ENCODE data around the gene ZSCAN4. TPM values are rescaled to one million over a fixed set of nuclear protein-coding genes. Genes with fewer than 3 reads are reported as not detected.

ZSCAN4 gene
- total RNA-seq, 4 donors from 2014 or later, result not detected

DNA sequence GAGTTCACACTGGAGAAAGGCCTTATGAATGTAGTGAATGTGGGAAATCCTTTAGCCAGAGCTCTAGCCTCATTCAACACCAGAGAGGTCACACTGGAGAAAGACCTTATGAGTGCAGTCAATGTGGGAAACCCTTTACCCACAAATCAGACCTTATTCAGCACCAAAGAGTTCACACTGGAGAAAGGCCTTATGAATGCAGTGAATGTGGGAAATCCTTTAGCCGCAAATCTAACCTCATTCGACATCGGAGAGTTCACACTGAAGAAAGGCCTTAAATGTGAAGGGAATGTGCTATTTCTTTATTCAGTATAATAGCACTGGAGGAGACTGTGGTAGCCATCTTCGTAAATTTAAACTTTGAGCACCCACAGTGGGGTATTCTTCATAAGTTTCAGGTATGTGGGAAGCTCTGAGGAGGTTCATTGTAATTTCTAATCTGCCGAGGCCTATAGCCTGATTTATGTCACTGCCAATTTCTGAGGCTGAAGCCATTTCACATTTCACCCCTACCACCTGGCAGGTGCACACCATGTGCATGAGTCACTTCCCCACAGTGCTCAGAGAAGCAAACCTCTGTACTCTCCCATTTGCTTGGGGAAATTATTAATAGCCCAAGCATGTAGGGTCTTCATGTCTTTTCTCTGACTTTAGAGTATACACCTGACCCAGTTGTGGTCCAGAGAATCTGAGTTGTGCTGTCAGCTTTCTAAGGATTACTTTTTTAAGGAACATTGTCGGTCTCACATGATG is 19.5 kb downstream of the ZSCAN4 start:
- 86 to 95% methylated on average over 1 to 6 of the region's 6 CpGs for WGBS, 2 donors (ENCODE audit: low coverage in 1 of 2)
- no peak for DNase-seq
- Histone ChIP-seq H3K27me3 (no peaks in the 10 kb centered on the region), H3K4me3 (no peak overlapping the region), H3K9me3 (peaks cover 66 to 97% of the 10 kb centered on the region in 2 donors), H3K4me1 (peaks cover 0 to 1% (median under 1%) of the 10 kb centered on the region in 4 donors), H3K27ac (no peak overlapping the region), H3K36me3 (peaks cover 1 to 50% (median 28%) of the 10 kb centered on the region in 4 donors)
- in situ Hi-C loops (cut with MboI; ENCODE audit: low pct_ligation_motif_present in 1 of 4, low pct_unique_long_range_greater_than_20kb in 1 of 4, low sequenced_read_pairs in 3 of 4), result no loop called here
- no peak for TF ChIP-seq POLR2A (IDR thresholded peaks at IDR 0.05)
- TF ChIP-seq EP300 (IDR thresholded peaks at IDR 0.05; ENCODE audit: low read depth), result no peak
- TF ChIP-seq POLR2AphosphoS5 (IDR thresholded peaks at IDR 0.05), result no peak
- TF ChIP-seq, protein P1, sequence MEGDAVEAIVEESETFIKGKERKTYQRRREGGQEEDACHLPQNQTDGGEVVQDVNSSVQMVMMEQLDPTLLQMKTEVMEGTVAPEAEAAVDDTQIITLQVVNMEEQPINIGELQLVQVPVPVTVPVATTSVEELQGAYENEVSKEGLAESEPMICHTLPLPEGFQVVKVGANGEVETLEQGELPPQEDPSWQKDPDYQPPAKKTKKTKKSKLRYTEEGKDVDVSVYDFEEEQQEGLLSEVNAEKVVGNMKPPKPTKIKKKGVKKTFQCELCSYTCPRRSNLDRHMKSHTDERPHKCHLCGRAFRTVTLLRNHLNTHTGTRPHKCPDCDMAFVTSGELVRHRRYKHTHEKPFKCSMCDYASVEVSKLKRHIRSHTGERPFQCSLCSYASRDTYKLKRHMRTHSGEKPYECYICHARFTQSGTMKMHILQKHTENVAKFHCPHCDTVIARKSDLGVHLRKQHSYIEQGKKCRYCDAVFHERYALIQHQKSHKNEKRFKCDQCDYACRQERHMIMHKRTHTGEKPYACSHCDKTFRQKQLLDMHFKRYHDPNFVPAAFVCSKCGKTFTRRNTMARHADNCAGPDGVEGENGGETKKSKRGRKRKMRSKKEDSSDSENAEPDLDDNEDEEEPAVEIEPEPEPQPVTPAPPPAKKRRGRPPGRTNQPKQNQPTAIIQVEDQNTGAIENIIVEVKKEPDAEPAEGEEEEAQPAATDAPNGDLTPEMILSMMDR (IDR thresholded peaks at IDR 0.05), result no peak
- intact Hi-C loops (cut with DNase I; ENCODE audit: low total_unique reads), result no loop called here

DNA sequence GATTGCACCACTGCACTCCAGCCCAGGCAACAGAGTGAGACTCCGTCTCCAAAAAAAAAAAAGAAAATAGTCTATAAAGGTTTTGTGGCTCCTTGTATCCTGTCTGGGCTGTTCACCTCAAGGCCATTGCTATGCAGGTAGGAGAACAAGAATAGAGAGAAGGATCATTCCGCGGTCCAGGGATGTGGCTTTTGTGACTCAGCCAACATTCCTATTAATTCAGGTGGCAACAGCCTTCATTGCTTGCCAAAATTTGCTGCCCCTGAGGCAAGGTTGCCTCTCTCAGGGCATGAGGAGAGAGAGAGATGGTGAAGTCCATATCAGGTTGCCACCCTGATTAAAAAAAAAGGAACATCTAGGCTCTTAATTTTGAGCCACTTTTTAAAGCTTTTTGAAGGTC is 21.0 kb downstream of the ZSCAN4 start:
- no peak for DNase-seq
- H3K27me3 ChIP-seq, result no peaks in the 10 kb centered on the region
- TF ChIP-seq, protein P1 (IDR thresholded peaks at IDR 0.05), result no peak
- TF ChIP-seq POLR2AphosphoS5 (IDR thresholded peaks at IDR 0.05) (no peak), EP300 (IDR thresholded peaks at IDR 0.05; ENCODE audit: low read depth) (no peak), POLR2A (IDR thresholded peaks at IDR 0.05) (no peak)
- H3K4me1 ChIP-seq, result no peaks in the 10 kb centered on the region
- H3K27ac ChIP-seq, result no peak overlapping the region
- in situ Hi-C loops (cut with MboI; ENCODE audit: low pct_ligation_motif_present in 1 of 4, low pct_unique_long_range_greater_than_20kb in 1 of 4, low sequenced_read_pairs in 3 of 4) (no loop called here), intact Hi-C loops (cut with DNase I; ENCODE audit: low total_unique reads) (no loop called here)
- H3K36me3 ChIP-seq, result peaks cover 1 to 39% (median 23%) of the 10 kb centered on the region in 4 donors
- no peak overlapping the region for H3K4me3 ChIP-seq
- WGBS, 2 donors (ENCODE audit: low coverage in 1 of 2), result 97 to 100% methylated on average over 3 of the region's 3 CpGs
- peaks cover 59 to 87% of the 10 kb centered on the region in 2 donors for H3K9me3 ChIP-seq

DNA sequence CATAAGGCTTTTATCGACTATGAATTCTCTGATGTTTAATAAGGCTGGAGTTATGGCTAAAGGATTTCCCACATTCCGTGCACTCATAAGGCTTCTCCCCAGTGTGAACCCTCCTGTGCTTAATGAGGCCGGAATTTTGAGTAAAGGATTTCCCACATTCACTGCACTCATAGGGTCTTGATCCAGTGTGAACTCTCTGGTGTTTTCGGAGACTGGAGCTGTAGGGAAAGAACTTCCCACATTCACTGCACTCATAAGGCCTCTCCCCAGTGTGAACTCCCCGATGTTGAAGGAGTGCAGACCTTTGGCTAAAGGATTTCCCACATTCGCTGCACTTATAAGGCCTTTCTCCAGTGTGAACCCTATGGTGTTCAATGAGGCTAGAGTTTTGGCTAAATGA is 32.9 kb downstream of the ZSCAN4 start:
- TF ChIP-seq POLR2AphosphoS5 (IDR thresholded peaks at IDR 0.05) (no peak), POLR2A (IDR thresholded peaks at IDR 0.05) (no peak), EP300 (IDR thresholded peaks at IDR 0.05; ENCODE audit: low read depth) (no peak)
- TF ChIP-seq, protein P1 (IDR thresholded peaks at IDR 0.05), result no peak
- no peak overlapping the region for H3K27ac ChIP-seq
- peaks cover 54 to 79% of the 10 kb centered on the region in 2 donors for H3K9me3 ChIP-seq
- H3K27me3 ChIP-seq, result no peaks in the 10 kb centered on the region
- in situ Hi-C loops (cut with MboI; ENCODE audit: low pct_ligation_motif_present in 1 of 4, low pct_unique_long_range_greater_than_20kb in 1 of 4, low sequenced_read_pairs in 3 of 4), result no loop called here
- no peak overlapping the region for H3K4me3 ChIP-seq
- 88 to 96% methylated on average over 4 to 6 of the region's 6 CpGs for WGBS, 2 donors (ENCODE audit: low coverage in 1 of 2)
- no peaks in the 10 kb centered on the region for H3K4me1 ChIP-seq
- intact Hi-C loops (cut with DNase I; ENCODE audit: low total_unique reads), result no loop called here
- DNase-seq, result no peak
- H3K36me3 ChIP-seq, result no peaks in the 10 kb centered on the region

DNA sequence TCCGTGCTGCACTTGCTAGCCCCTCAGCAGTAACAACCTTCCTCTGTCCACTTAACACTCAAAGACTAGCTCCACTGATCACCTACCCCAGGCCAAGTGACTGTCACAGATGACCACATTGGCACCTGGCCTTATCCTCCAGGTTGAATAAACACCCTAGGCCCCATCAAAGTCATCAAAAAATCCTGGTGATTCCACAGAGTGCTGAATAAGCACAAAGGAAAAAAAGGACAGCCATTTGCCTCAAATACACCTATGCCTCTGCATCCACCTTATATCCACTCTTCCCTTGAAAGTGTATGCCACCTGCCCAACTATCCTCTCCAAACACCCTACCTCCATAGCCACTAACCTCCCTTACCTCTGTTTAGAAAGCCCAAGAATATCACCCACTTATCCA is 37.6 kb downstream of the ZSCAN4 start:
- peaks cover 46 to 59% of the 10 kb centered on the region in 2 donors for H3K9me3 ChIP-seq
- in situ Hi-C loops (cut with MboI; ENCODE audit: low pct_ligation_motif_present in 1 of 4, low pct_unique_long_range_greater_than_20kb in 1 of 4, low sequenced_read_pairs in 3 of 4), result no loop called here
- H3K36me3 ChIP-seq, result no peaks in the 10 kb centered on the region

More for the DNA sequence above, 37.6 kb downstream of the ZSCAN4 start:
- Histone ChIP-seq H3K27me3 (no peaks in the 10 kb centered on the region), H3K4me1 (peaks cover 0 to 4% (median 0%) of the 10 kb centered on the region in 4 donors), H3K27ac (no peak overlapping the region), H3K4me3 (no peak overlapping the region)
- WGBS, 2 donors (ENCODE audit: low coverage in 1 of 2), result 100% methylated on average over 1 of the region's 1 CpG; no CpG with 5 or more reads in 1 of the 2 donors
- TF ChIP-seq EP300 (IDR thresholded peaks at IDR 0.05; ENCODE audit: low read depth), result no peak
- no peak for TF ChIP-seq POLR2A (IDR thresholded peaks at IDR 0.05)
- no peak for TF ChIP-seq POLR2AphosphoS5 (IDR thresholded peaks at IDR 0.05)
- TF ChIP-seq, protein P1 (IDR thresholded peaks at IDR 0.05), result no peak
- no peak for DNase-seq
- intact Hi-C loops (cut with DNase I; ENCODE audit: low total_unique reads), result no loop called here
